H1 (cell line): ENCODE results near the gene ARHGAP12. TPM values are rescaled to one million over a fixed set of nuclear protein-coding genes. Genes with fewer than 3 reads are reported as not detected.

ENCODE experiments used
- CTCF ChIA-PET: fragments of 300-600 bp; sonication (Branson Sonifier 250); formaldehyde crosslinking; loops from one replicate; lab custom pipeline; 2021; ENCODE audit not compliant: partially characterized antibody; lab: Charles Lee
- POLR2A ChIA-PET: fragments of 300-600 bp; sonication (Branson Sonifier 250); formaldehyde crosslinking; loops from one replicate; lab custom pipeline; 2021; ENCODE audit warnings: inconsistent platforms; ENCODE audit not compliant: partially characterized antibody; lab: Charles Lee
- DNase-seq, 2 experiments: peaks; one replicate each; pipeline versions ENCODE4 v3.0.0 to v3.0.0-alpha.2; 2010 to 2022; ENCODE audit warnings: low spot score in 2 of 2, low read depth in 1 of 2, mixed read lengths in 1 of 2
- FAIRE-seq: peaks from 2 replicates; lab custom pipeline; 2011; peaks lifted over from hg19 to GRCh38; lab: Jason Lieb, UNC
- H2AFZ ChIP-seq: 2 replicates; pipeline ENCODE4 v1.8.1; 2012; ENCODE audit warnings: low read length, inconsistent platforms
- H2AK5ac ChIP-seq: 2 replicates; pipeline ENCODE4 v1.6.1; 2013; ENCODE audit warnings: low read depth, low read length
- H2BK120ac ChIP-seq: replicated peaks from 2 replicates; pipeline ENCODE3; 2013; ENCODE audit warnings: low read depth, low read length, inconsistent platforms
- H2BK12ac ChIP-seq: 2 replicates; pipeline ENCODE4 v1.6.1; 2013; ENCODE audit warnings: low read depth, low read length
- H2BK15ac ChIP-seq: 2 replicates; pipeline ENCODE4 v1.6.1; 2013; ENCODE audit warnings: low read length
- H2BK20ac ChIP-seq: 2 replicates; pipeline ENCODE4 v1.6.1; 2013; ENCODE audit warnings: low read length
- H2BK5ac ChIP-seq: 2 replicates; pipeline ENCODE4 v1.6.1; 2013; ENCODE audit warnings: low read depth, low read length
- H3K14ac ChIP-seq: 2 replicates; pipeline ENCODE4 v1.6.1; 2013; ENCODE audit warnings: inconsistent platforms; ENCODE audit not compliant: insufficient read length
- H3K18ac ChIP-seq: 2 replicates; pipeline ENCODE4 v1.6.1; 2013; ENCODE audit warnings: low read length; ENCODE audit errors: extremely low read depth
- H3K23ac ChIP-seq: 2 replicates; pipeline ENCODE4 v1.6.1; 2013; ENCODE audit warnings: inconsistent platforms; ENCODE audit not compliant: insufficient read length
- H3K23me2 ChIP-seq: 2 replicates; pipeline ENCODE4 v1.6.1; 2013; ENCODE audit warnings: low read depth, low read length
- H3K27ac ChIP-seq: 2 replicates; pipeline ENCODE4 v1.6.1; 2011; ENCODE audit warnings: low read depth, low read length, inconsistent platforms
- H3K27me3 ChIP-seq, 4 experiments: replicated peaks in 1 of 4; 1 replicate in 1 of 4; 2 replicates in 3 of 4; pipeline versions ENCODE4 v1.6.1 to v1.8.1; 2011 to 2013; ENCODE audit warnings: low read length in 3 of 4, mild to moderate bottlenecking in 3 of 4, inconsistent platforms in 2 of 4, mixed read lengths in 2 of 4, moderate library complexity in 1 of 4; ENCODE audit not compliant: control insufficient read depth in 3 of 4, insufficient read depth in 3 of 4; ENCODE audit errors: extremely low read depth in 1 of 4
- H3K36me3 ChIP-seq, 4 experiments: 2 replicates each; pipeline versions ENCODE4 v1.6.1 to v1.8.1; 2011 to 2013; ENCODE audit warnings: mild to moderate bottlenecking in 4 of 4, low read length in 3 of 4, moderate library complexity in 2 of 4, control low read depth in 1 of 4, inconsistent platforms in 1 of 4; ENCODE audit not compliant: insufficient read depth in 4 of 4, control insufficient read depth in 2 of 4
- H3K4ac ChIP-seq: replicated peaks from 2 replicates; pipeline ENCODE3; 2013; ENCODE audit warnings: low read length, low read depth, mixed read lengths, inconsistent platforms; ENCODE audit not compliant: insufficient read length
- H3K4me1 ChIP-seq, 4 experiments: replicated peaks in 1 of 4; 1 replicate in 1 of 4; 2 replicates in 3 of 4; pipeline versions ENCODE4 v1.6.1 to v1.8.1; 2011 to 2013; ENCODE audit warnings: low read length in 3 of 4, inconsistent platforms in 2 of 4, mixed read lengths in 1 of 4; ENCODE audit not compliant: insufficient read depth in 4 of 4, control insufficient read depth in 3 of 4
- H3K4me2 ChIP-seq, 2 experiments: 2 replicates each; pipeline versions ENCODE4 v1.6.1 to v1.8.1; 2011 to 2013; ENCODE audit warnings: low read depth in 2 of 2, low read length in 2 of 2, control low read depth in 1 of 2, inconsistent platforms in 1 of 2, mild to moderate bottlenecking in 1 of 2; ENCODE audit not compliant: insufficient read depth in 1 of 2
- H3K4me3 ChIP-seq, 4 experiments: fragments of 200-600, 300-600 bp in 1 of 4; sonication (generic), shearing (Covaris generic), sonication (Bioruptor Twin) in 1 of 4; 2 replicates each; pipeline versions ENCODE4 v1.5.1 to v1.8.1; 2011 to 2016; ENCODE audit warnings: low read length in 4 of 4, low read depth in 3 of 4, control low read depth in 2 of 4, inconsistent platforms in 2 of 4, mild to moderate bottlenecking in 2 of 4, mixed read lengths in 1 of 4, moderate library complexity in 1 of 4; ENCODE audit not compliant: insufficient read depth in 2 of 4; ENCODE audit errors: extremely low read depth in 1 of 4
- H3K56ac ChIP-seq: replicated peaks from 2 replicates; pipeline ENCODE3; 2013; ENCODE audit warnings: low read depth, mild to moderate bottlenecking, mixed read lengths, low read length, inconsistent platforms; ENCODE audit not compliant: insufficient read length
- H3K79me1 ChIP-seq: 2 replicates; pipeline ENCODE4 v1.6.1; 2013; ENCODE audit warnings: low read depth, low read length, control low read depth
- H3K79me2 ChIP-seq, 2 experiments: 2 replicates each; pipeline versions ENCODE4 v1.6.1 to v1.8.1; 2012 to 2013; ENCODE audit warnings: low read length in 2 of 2, mild to moderate bottlenecking in 2 of 2, inconsistent platforms in 1 of 2; ENCODE audit not compliant: insufficient read depth in 2 of 2, control insufficient read depth in 1 of 2
- H3K9ac ChIP-seq, 4 experiments: replicated peaks in 1 of 4; 1 replicate in 1 of 4; 2 replicates in 3 of 4; pipeline versions ENCODE4 v1.6.1 to v1.8.1; 2011 to 2013; ENCODE audit warnings: low read depth in 3 of 4, low read length in 3 of 4, control low read depth in 2 of 4, mild to moderate bottlenecking in 2 of 4, moderate library complexity in 2 of 4, inconsistent platforms in 1 of 4; ENCODE audit errors: extremely low read depth in 1 of 4
- H3K9me3 ChIP-seq, 2 experiments: 2 replicates each; pipeline versions ENCODE4 v1.6.1 to v1.8.1; 2012 to 2013; ENCODE audit warnings: mild to moderate bottlenecking in 2 of 2, moderate library complexity in 2 of 2, control low read depth in 1 of 2, inconsistent platforms in 1 of 2, low read depth in 1 of 2, low read length in 1 of 2, mixed read lengths in 1 of 2; ENCODE audit not compliant: insufficient read depth in 2 of 2
- H4K20me1 ChIP-seq, 2 experiments: replicated peaks in 1 of 2; 2 replicates each; pipeline versions ENCODE3 to v1.8.1; 2011 to 2013; ENCODE audit warnings: inconsistent platforms in 2 of 2, low read length in 2 of 2, mild to moderate bottlenecking in 1 of 2; ENCODE audit not compliant: insufficient read depth in 2 of 2, control insufficient read depth in 1 of 2
- H4K5ac ChIP-seq: 2 replicates; pipeline ENCODE4 v1.6.1; 2013; ENCODE audit warnings: low read length, low read depth, mixed read lengths, inconsistent platforms; ENCODE audit not compliant: insufficient read length
- H4K8ac ChIP-seq: 2 replicates; pipeline ENCODE4 v1.8.0; 2013; ENCODE audit warnings: mild to moderate bottlenecking, moderate library complexity, low read length, inconsistent platforms; ENCODE audit not compliant: insufficient read depth; ENCODE audit errors: extremely low read depth
- H4K91ac ChIP-seq: replicated peaks from 2 replicates; pipeline ENCODE3; 2013; ENCODE audit warnings: low read length, mixed read lengths, inconsistent platforms; ENCODE audit not compliant: insufficient read length
- CHD2 ChIP-seq: IDR thresholded peaks from 2 replicates; pipeline ENCODE4 v1.6.1; 2012; ENCODE audit warnings: low read length, improper control_type of control experiment
- EP300 ChIP-seq, 2 experiments: IDR thresholded peaks; 1 replicate in 1 of 2; 2 replicates in 1 of 2; pipeline ENCODE4 v1.6.1; 2011 to 2012; ENCODE audit warnings: low read depth in 2 of 2, low read length in 2 of 2, mild to moderate bottlenecking in 2 of 2, borderline replicate concordance in 1 of 2, inconsistent platforms in 1 of 2, moderate library complexity in 1 of 2
- HDAC6 ChIP-seq: IDR thresholded peaks from one replicate; pipeline ENCODE4 v1.7.1; 2012; ENCODE audit warnings: low read depth, mild to moderate bottlenecking, inconsistent platforms, low read length, moderate library complexity
- MAFK ChIP-seq: IDR thresholded peaks from 2 replicates; pipeline ENCODE4 v1.6.1; 2012; ENCODE audit warnings: low read depth, mild to moderate bottlenecking, improper control_type of control experiment, low read length
- NRF1 ChIP-seq: IDR thresholded peaks from 2 replicates; pipeline ENCODE4 v1.6.1; 2011; ENCODE audit warnings: mild to moderate bottlenecking, low read depth, low read length, improper control_type of control experiment
- PHF8 ChIP-seq: fragments of 200-600 bp; sonication (generic); conservative IDR thresholded peaks from 2 replicates; pipeline ENCODE4 v1.7.1; 2012; ENCODE audit warnings: low read depth, mild to moderate bottlenecking, inconsistent platforms, low read length, moderate library complexity
- SIRT6 ChIP-seq: IDR thresholded peaks from one replicate; pipeline ENCODE4 v1.7.1; 2012; ENCODE audit warnings: low read length, inconsistent platforms
- SRF ChIP-seq: IDR thresholded peaks from 2 replicates; pipeline ENCODE4 v1.6.1; 2011; ENCODE audit warnings: mild to moderate bottlenecking, low read depth, low read length, moderate library complexity
- ZNF274 ChIP-seq: IDR thresholded peaks from 2 replicates; pipeline ENCODE4 v1.7.0; 2012; ENCODE audit warnings: low read length, borderline replicate concordance; ENCODE audit errors: extremely low read depth
- WGBS, 2 experiments: shearing (Covaris generic) in 1 of 2; methylation state at CpG; one replicate each; pipeline versions ENCODE4 v1.1.6 to v1.1.7; 2013 to 2015; ENCODE audit warnings: low lambda C conversion rate in 2 of 2, mixed read lengths in 2 of 2, inconsistent platforms in 1 of 2, low coverage in 1 of 2, missing lambda C conversion rate in 1 of 2; ENCODE audit not compliant: insufficient replicate concordance in 2 of 2, insufficient coverage in 1 of 2, insufficient read length in 1 of 2; ENCODE audit errors: extremely low coverage in 1 of 2, missing lambda C conversion rate in 1 of 2; 5-methylcytosine and 5-hydroxymethylcytosine counted together
- polyA plus RNA-seq, 7 experiments: library from polyadenylated mRNA; depleted of rRNA in 3 of 7; stranded (reverse) in 5 of 7; unstranded in 2 of 7; fragments of >200 nt in 5 of 7; fragments of 200-250 nt in 2 of 7; gene quantifications; 1 replicate in 5 of 7; 2 replicates in 1 of 7; 4 replicates in 1 of 7; pipeline versions ENCODE4 v1.2.1 to v1.2.3, GENCODE V29; 2011 to 2013; ENCODE audit warnings: missing spikeins in 2 of 7, mixed read lengths in 2 of 7
- total RNA-seq: library from RNA; stranded (reverse); fragmentation: NEBNext Ultra II Directional; extraction: Animal tissue kit (Norgen Biotek cat#: 25700); gene quantifications from 2 replicates; pipeline ENCODE4 v1.2.1, GENCODE V29; 2021
- TF ChIP-seq, protein P1 (sequence below), 3 experiments: IDR thresholded peaks; 1 replicate in 2 of 3; 2 replicates in 1 of 3; pipeline versions ENCODE4 v1.5.1 to v1.6.1; 2011; ENCODE audit warnings: low read length in 3 of 3, mild to moderate bottlenecking in 3 of 3, inconsistent platforms in 2 of 3, low read depth in 1 of 3, moderate library complexity in 1 of 3; ENCODE audit not compliant: insufficient read depth in 1 of 3; ENCODE audit errors: control extremely low read depth in 1 of 3

The ARHGAP12 gene
- total and polyA plus RNA-seq, 2 of the 8 experiments (the other 6 are each of a cell fraction or from before 2014, with no cell fraction given), result 10.1 to 39.0 TPM

DNA sequence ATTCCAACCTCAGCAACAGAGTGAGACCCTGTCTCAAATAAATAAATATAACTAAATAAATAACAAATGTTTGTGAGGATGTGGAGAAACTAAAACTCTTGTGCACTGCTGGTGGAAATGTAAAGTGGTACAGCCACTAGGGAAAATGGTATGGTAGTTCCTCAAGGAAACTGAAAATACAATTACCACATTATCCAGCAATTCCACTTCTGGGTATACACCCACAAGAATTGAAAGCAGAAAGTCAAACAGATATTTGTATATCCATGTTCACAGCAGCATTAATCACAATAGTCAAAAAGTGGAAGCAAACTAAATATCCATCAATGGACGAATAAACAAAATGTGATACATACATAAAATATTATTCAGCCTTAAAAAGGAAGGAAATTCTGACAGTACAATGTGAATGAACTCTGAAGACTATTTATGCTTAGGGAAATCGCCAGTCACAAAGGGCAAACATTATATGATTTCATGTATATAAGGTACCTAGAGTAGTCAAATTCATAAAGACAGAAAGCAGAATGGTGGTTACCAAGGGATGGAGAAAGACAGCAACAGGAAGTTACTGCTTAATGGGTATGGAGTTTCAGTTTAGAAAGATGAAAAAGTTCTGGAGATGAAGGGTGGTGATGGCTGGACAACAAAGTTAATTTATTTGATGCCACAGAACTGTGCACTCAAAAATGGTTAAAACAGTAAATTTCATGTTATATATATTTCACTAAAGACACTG, 9.8 kb downstream of the ARHGAP12 start:
- POLR2A ChIA-PET, result no interaction called here
- Histone ChIP-seq H2BK12ac (no peak overlapping the region), H3K23ac (no peak overlapping the region), H3K23me2 (no peaks in the 10 kb centered on the region; the same call in 1 of the 2 replicates), H2BK5ac (no peak overlapping the region), H2BK20ac (no peak overlapping the region), H3K9ac (no peak overlapping the region), H2BK15ac (no peak overlapping the region), H2AK5ac (no peak overlapping the region), H4K8ac (no peak overlapping the region), H3K4me1 (peaks cover 0 to 2% (median 1%) of the 10 kb centered on the region in 4 experiments; a peak in 3 of 7 replicates), H3K79me1 (peaks cover 6% of the 10 kb centered on the region), H3K36me3 (no peaks in the 10 kb centered on the region; a peak in 1 of 8 replicates), H3K4me2 (no peak overlapping the region), H4K91ac (no peak overlapping the region), H4K20me1 (peaks cover 2 to 9% of the 10 kb centered on the region in 2 experiments), H3K4me3 (no peak overlapping the region), H3K9me3 (peaks cover 0 to 3% of the 10 kb centered on the region in 2 experiments; a peak in 1 of 4 replicates), H3K27ac (no peak overlapping the region), H3K27me3 (no peaks in the 10 kb centered on the region), H2AFZ (no peak overlapping the region), H3K56ac (no peak overlapping the region), H3K18ac (no peak overlapping the region), H3K14ac (no peak overlapping the region), H4K5ac (no peak overlapping the region), H3K79me2 (peaks cover 17 to 100% of the 10 kb centered on the region in 2 experiments), H3K4ac (no peak overlapping the region), H2BK120ac (no peak overlapping the region)
- CTCF ChIA-PET, result interaction anchor here (1.1 kb wide), 1 partner anchor 9 kb away, joined by 3 read pairs; no protein-coding TSS in a partner anchor
- FAIRE-seq, result no peak
- DNase-seq, result no peak
- WGBS, 2 experiments, result 93% methylated on average over 2 of the region's 2 CpGs; no CpG with 5 or more reads in 1 of the 2 experiments
- TF ChIP-seq, protein P1, sequence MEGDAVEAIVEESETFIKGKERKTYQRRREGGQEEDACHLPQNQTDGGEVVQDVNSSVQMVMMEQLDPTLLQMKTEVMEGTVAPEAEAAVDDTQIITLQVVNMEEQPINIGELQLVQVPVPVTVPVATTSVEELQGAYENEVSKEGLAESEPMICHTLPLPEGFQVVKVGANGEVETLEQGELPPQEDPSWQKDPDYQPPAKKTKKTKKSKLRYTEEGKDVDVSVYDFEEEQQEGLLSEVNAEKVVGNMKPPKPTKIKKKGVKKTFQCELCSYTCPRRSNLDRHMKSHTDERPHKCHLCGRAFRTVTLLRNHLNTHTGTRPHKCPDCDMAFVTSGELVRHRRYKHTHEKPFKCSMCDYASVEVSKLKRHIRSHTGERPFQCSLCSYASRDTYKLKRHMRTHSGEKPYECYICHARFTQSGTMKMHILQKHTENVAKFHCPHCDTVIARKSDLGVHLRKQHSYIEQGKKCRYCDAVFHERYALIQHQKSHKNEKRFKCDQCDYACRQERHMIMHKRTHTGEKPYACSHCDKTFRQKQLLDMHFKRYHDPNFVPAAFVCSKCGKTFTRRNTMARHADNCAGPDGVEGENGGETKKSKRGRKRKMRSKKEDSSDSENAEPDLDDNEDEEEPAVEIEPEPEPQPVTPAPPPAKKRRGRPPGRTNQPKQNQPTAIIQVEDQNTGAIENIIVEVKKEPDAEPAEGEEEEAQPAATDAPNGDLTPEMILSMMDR (IDR thresholded peaks at IDR 0.05; ENCODE audit: control extremely low read depth in 1 of 3, insufficient read depth in 1 of 3, low read depth in 1 of 3, low read length in 3 of 3), result no peak
- no peak for TF ChIP-seq CHD2
- TF ChIP-seq SIRT6, result no peak
- no peak for TF ChIP-seq NRF1
- no peak for TF ChIP-seq ZNF274
- TF ChIP-seq EP300 (IDR thresholded peaks at IDR 0.05; ENCODE audit: borderline replicate concordance in 1 of 2, low read depth in 2 of 2, low read length in 2 of 2), result no peak
- no peak for TF ChIP-seq SRF
- no peak for TF ChIP-seq HDAC6
- no peak for TF ChIP-seq MAFK
- TF ChIP-seq PHF8, result no peak
